ENCODE measurements around the gene PARP12.

Gene PARP12

DNA sequence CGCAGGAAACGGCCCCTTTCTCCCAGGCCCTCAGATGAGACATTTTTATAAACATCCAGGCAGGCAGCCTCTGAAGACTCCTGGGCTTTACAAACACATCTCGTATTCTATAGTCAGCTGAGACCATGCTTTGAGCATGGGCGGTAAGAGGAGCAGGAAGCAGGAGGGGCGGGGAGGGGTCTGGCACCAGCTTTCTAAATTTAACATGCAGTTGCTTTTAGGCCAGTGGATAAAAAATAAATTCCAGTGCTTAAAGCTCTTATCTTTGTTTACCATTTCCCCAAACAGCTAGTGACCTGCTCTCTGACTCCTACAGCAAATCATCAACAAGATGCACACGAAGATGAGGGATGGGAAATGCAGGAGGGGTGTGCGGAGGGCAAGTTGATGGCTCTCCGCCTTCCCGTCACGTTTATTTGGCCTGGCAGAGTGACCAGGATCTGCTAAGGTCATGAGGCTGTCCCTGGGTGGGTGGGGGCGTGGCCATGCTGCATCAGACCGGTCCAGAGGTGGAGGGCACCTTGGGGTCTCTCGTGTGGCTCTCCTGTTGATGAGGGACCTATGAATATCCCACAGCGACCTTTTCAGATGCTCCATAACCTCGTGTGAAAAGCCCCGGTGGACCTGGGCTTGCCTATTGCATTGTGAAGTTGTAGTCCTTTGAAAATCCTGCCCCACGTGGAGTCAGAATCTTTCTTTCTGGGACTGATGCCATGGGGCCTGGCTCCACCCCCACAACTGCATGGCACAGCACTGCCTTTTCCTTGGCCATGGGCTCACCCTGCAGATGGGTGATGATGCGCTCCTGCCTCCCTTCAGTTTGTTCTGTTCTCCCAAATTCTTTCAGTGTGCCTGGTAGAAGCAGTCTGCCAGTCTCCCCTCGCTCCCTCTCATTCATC, 67.5 kb downstream of the PARP12 start:
- Histone ChIP-seq H3K23ac (ENCODE audit: low read length) (no peak overlapping the region), H4K12ac (ENCODE audit: low read depth, low read length) (no peak overlapping the region), H3K9me3 (ENCODE audit: insufficient read depth, low read depth, low read length) (no peaks in the 10 kb centered on the region), H2BK12ac (ENCODE audit: low read length) (no peak overlapping the region), H3K4me2 (ENCODE audit: low read length) (no peak overlapping the region), H2BK5ac (ENCODE audit: low read depth, low read length, poor library complexity) (no peak overlapping the region), H2AFZ (ENCODE audit: insufficient read depth, low read length, poor library complexity) (no peak overlapping the region), H4K8ac (ENCODE audit: low read depth, low read length) (no peak overlapping the region), H3K9ac (ENCODE audit: low read length) (no peak overlapping the region), H3K4ac (ENCODE audit: low read depth, low read length) (no peak overlapping the region), H3K79me2 (ENCODE audit: control insufficient read depth, insufficient read depth, low read length, poor library complexity) (no peaks in the 10 kb centered on the region), H2AK5ac (ENCODE audit: low read length) (no peak overlapping the region), H2BK120ac (ENCODE audit: insufficient read depth, low read length, poor library complexity) (no peak overlapping the region), H3K14ac (ENCODE audit: low read length) (no peak overlapping the region), H3K27me3 (ENCODE audit: insufficient read depth, low read length) (no peaks in the 10 kb centered on the region), H4K91ac (ENCODE audit: low read depth, low read length) (no peak overlapping the region), H3K36me3 (ENCODE audit: control insufficient read depth in 1 of 2, insufficient read depth in 2 of 2, low read length in 2 of 2) (no peaks in the 10 kb centered on the region), H3K79me1 (ENCODE audit: low read length) (no peaks in the 10 kb centered on the region), H3K27ac (ENCODE audit: low read depth, low read length) (no peak overlapping the region), H3K18ac (ENCODE audit: low read length) (no peak overlapping the region), H3K4me3 (ENCODE audit: low read depth, low read length) (no peak overlapping the region), H3K4me1 (ENCODE audit: control insufficient read depth in 1 of 2, insufficient read depth in 2 of 2, low read length in 2 of 2) (no peaks in the 10 kb centered on the region)
- WGBS (ENCODE audit: extremely low coverage, insufficient coverage, insufficient read length) = no CpG with 5 or more reads among the region's 19 CpGs
- no peak for DNase-seq

DNA sequence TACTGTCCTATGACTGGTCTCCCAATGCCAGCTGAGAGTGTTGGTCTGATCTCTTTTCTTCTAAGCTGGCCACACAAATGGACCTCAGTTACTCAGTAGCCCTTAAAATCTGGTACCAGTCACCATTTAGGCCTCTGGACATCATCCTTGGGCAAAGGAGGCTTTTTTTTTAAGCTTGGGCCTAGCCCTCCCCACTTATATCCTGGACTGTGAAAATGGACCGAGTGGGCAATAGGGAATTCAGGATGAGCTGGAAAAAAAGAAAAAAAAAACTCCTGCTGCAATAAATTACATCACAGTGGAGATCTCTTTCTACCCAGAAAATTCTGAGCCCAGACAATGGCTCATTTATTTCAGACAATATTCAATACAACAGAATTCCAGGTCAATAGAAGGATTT, 68.4 kb downstream of the PARP12 start:
- no peak overlapping the region for H3K4me3 ChIP-seq (ENCODE audit: low read depth, low read length)

DNA sequence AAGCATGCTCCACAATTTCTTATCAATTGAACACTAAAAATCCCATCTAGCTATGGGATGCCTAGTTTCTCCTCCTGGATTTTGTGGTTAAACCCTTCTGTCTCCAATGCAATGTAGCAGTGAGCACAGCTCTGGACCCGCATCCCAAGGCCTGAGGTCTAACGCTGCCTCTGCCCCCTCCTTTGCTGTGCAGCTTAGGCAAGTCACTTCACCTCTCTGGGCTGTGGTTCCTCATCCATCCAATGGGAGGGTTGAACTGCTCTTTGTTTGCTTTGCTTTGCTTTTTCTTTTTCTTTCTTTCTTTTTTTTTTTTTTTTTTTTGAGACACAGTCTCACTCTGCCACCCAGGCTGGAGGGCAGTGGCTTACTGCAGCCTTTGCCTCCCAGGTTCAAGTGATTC, 69.2 kb downstream of the PARP12 start:
- Histone ChIP-seq H3K36me3 (ENCODE audit: control insufficient read depth in 1 of 2, insufficient read depth in 2 of 2, low read length in 2 of 2) (no peaks in the 10 kb centered on the region), H2BK120ac (ENCODE audit: insufficient read depth, low read length, poor library complexity) (no peak overlapping the region), H3K9me3 (ENCODE audit: insufficient read depth, low read depth, low read length) (peaks cover 3% of the 10 kb centered on the region), H3K14ac (ENCODE audit: low read length) (no peak overlapping the region), H3K79me1 (ENCODE audit: low read length) (no peaks in the 10 kb centered on the region), H3K9ac (ENCODE audit: low read length) (no peak overlapping the region), H4K91ac (ENCODE audit: low read depth, low read length) (no peak overlapping the region), H3K4me2 (ENCODE audit: low read length) (no peak overlapping the region), H4K12ac (ENCODE audit: low read depth, low read length) (no peak overlapping the region), H2AFZ (ENCODE audit: insufficient read depth, low read length, poor library complexity) (no peak overlapping the region), H2BK5ac (ENCODE audit: low read depth, low read length, poor library complexity) (no peak overlapping the region), H3K23ac (ENCODE audit: low read length) (no peak overlapping the region), H3K79me2 (ENCODE audit: control insufficient read depth, insufficient read depth, low read length, poor library complexity) (no peaks in the 10 kb centered on the region), H3K27ac (ENCODE audit: low read depth, low read length) (no peak overlapping the region), H3K27me3 (ENCODE audit: insufficient read depth, low read length) (no peaks in the 10 kb centered on the region), H2BK12ac (ENCODE audit: low read length) (no peak overlapping the region), H2AK5ac (ENCODE audit: low read length) (no peak overlapping the region), H3K4me1 (ENCODE audit: control insufficient read depth in 1 of 2, insufficient read depth in 2 of 2, low read length in 2 of 2) (no peaks in the 10 kb centered on the region), H3K4ac (ENCODE audit: low read depth, low read length) (no peak overlapping the region), H4K8ac (ENCODE audit: low read depth, low read length) (no peak overlapping the region), H3K4me3 (ENCODE audit: low read depth, low read length) (no peak overlapping the region), H3K18ac (ENCODE audit: low read length) (no peak overlapping the region)
- WGBS (ENCODE audit: extremely low coverage, insufficient coverage, insufficient read length) = no CpG with 5 or more reads among the region's 2 CpGs
- DNase-seq = no peak

More for the DNA sequence above, 68.4 kb downstream of the PARP12 start:
- no CpG with 5 or more reads among the region's 1 CpG for WGBS (ENCODE audit: extremely low coverage, insufficient coverage, insufficient read length)
- H3K79me1 ChIP-seq (ENCODE audit: low read length) = no peaks in the 10 kb centered on the region
- H2AFZ ChIP-seq (ENCODE audit: insufficient read depth, low read length, poor library complexity) = no peak overlapping the region
- no peak overlapping the region for H2AK5ac ChIP-seq (ENCODE audit: low read length)
- H3K14ac ChIP-seq (ENCODE audit: low read length) = no peak overlapping the region
- no peak overlapping the region for H2BK5ac ChIP-seq (ENCODE audit: low read depth, low read length, poor library complexity)
- no peak overlapping the region for H2BK12ac ChIP-seq (ENCODE audit: low read length)
- no peaks in the 10 kb centered on the region for H3K27me3 ChIP-seq (ENCODE audit: insufficient read depth, low read length)
- no peaks in the 10 kb centered on the region for H3K79me2 ChIP-seq (ENCODE audit: control insufficient read depth, insufficient read depth, low read length, poor library complexity)
- no peak overlapping the region for H3K23ac ChIP-seq (ENCODE audit: low read length)
- no peak overlapping the region for H3K27ac ChIP-seq (ENCODE audit: low read depth, low read length)
- H4K91ac ChIP-seq (ENCODE audit: low read depth, low read length) = no peak overlapping the region
- no peak for DNase-seq
- H4K12ac ChIP-seq (ENCODE audit: low read depth, low read length) = no peak overlapping the region
- no peak overlapping the region for H4K8ac ChIP-seq (ENCODE audit: low read depth, low read length)
- H3K4ac ChIP-seq (ENCODE audit: low read depth, low read length) = no peak overlapping the region
- H3K9ac ChIP-seq (ENCODE audit: low read length) = no peak overlapping the region
- H3K4me1 ChIP-seq (ENCODE audit: control insufficient read depth in 1 of 2, insufficient read depth in 2 of 2, low read length in 2 of 2) = no peaks in the 10 kb centered on the region
- H3K36me3 ChIP-seq (ENCODE audit: control insufficient read depth in 1 of 2, insufficient read depth in 2 of 2, low read length in 2 of 2) = no peaks in the 10 kb centered on the region
- H3K18ac ChIP-seq (ENCODE audit: low read length) = no peak overlapping the region
- no peak overlapping the region for H2BK120ac ChIP-seq (ENCODE audit: insufficient read depth, low read length, poor library complexity)
- peaks cover 3% of the 10 kb centered on the region for H3K9me3 ChIP-seq (ENCODE audit: insufficient read depth, low read depth, low read length)
- H3K4me2 ChIP-seq (ENCODE audit: low read length) = no peak overlapping the region

DNA sequence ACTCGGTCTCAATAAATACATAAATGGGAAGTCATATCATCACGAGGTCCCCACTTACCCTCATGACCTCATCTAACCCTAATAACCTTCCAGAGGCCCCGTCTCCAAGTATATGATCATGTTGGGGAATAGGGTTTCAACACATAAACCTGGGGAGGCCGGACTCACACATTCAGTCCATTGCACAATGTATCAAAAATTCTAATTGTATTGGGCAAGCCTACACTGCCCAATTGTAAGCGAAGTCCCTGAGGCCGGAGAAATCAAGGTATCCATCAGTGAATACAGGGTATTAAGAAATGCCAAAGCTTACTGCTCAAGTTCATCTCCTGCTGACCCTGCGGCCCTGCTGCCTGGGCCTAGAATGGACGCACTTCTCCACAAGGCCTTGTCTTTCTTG, 69.6 kb downstream of the PARP12 start:
- H2BK5ac ChIP-seq (ENCODE audit: low read depth, low read length, poor library complexity) = no peak overlapping the region
- H3K4ac ChIP-seq (ENCODE audit: low read depth, low read length) = no peak overlapping the region
- no peak overlapping the region for H2AFZ ChIP-seq (ENCODE audit: insufficient read depth, low read length, poor library complexity)
- no peak overlapping the region for H3K14ac ChIP-seq (ENCODE audit: low read length)
- peaks cover 6% of the 10 kb centered on the region for H3K9me3 ChIP-seq (ENCODE audit: insufficient read depth, low read depth, low read length)
- no peak overlapping the region for H3K4me2 ChIP-seq (ENCODE audit: low read length)
- no peaks in the 10 kb centered on the region for H3K27me3 ChIP-seq (ENCODE audit: insufficient read depth, low read length)
- no peaks in the 10 kb centered on the region for H3K4me1 ChIP-seq (ENCODE audit: control insufficient read depth in 1 of 2, insufficient read depth in 2 of 2, low read length in 2 of 2)
- H2AK5ac ChIP-seq (ENCODE audit: low read length) = no peak overlapping the region
- H3K79me2 ChIP-seq (ENCODE audit: control insufficient read depth, insufficient read depth, low read length, poor library complexity) = no peaks in the 10 kb centered on the region
- H4K8ac ChIP-seq (ENCODE audit: low read depth, low read length) = no peak overlapping the region
- H3K79me1 ChIP-seq (ENCODE audit: low read length) = no peaks in the 10 kb centered on the region
- no peak overlapping the region for H2BK120ac ChIP-seq (ENCODE audit: insufficient read depth, low read length, poor library complexity)
- H3K9ac ChIP-seq (ENCODE audit: low read length) = no peak overlapping the region
- no peak overlapping the region for H2BK12ac ChIP-seq (ENCODE audit: low read length)
- no peak overlapping the region for H3K23ac ChIP-seq (ENCODE audit: low read length)
- no peak for DNase-seq
- no peaks in the 10 kb centered on the region for H3K36me3 ChIP-seq (ENCODE audit: control insufficient read depth in 1 of 2, insufficient read depth in 2 of 2, low read length in 2 of 2)
- H3K18ac ChIP-seq (ENCODE audit: low read length) = no peak overlapping the region
- no peak overlapping the region for H3K4me3 ChIP-seq (ENCODE audit: low read depth, low read length)
- no CpG with 5 or more reads among the region's 8 CpGs for WGBS (ENCODE audit: extremely low coverage, insufficient coverage, insufficient read length)
- H4K91ac ChIP-seq (ENCODE audit: low read depth, low read length) = no peak overlapping the region
- H3K27ac ChIP-seq (ENCODE audit: low read depth, low read length) = no peak overlapping the region
- H4K12ac ChIP-seq (ENCODE audit: low read depth, low read length) = no peak overlapping the region

Data from trophoblast cell (in vitro differentiated cells and primary cell).